HL-60 (cell line): Measurements from ENCODE around the gene PKDREJ.

Experiments used
- GABPA ChIP-seq: IDR thresholded peaks from 2 replicates; pipeline ENCODE4 v1.6.1; 2012; ENCODE audit warnings: low read depth
- POLR2AphosphoS5 ChIP-seq: IDR thresholded peaks from 2 replicates; pipeline ENCODE4 v1.6.1; 2012; ENCODE audit warnings: low read depth
- REST ChIP-seq: IDR thresholded peaks from 2 replicates; pipeline ENCODE4 v1.6.1; 2012; ENCODE audit warnings: low read depth; ENCODE audit not compliant: insufficient replicate concordance
- SPI1 ChIP-seq: IDR thresholded peaks from 2 replicates; pipeline ENCODE4 v1.6.1; 2012; ENCODE audit warnings: low read depth, mild to moderate bottlenecking, borderline replicate concordance
- TF ChIP-seq, protein P1 (sequence below): IDR thresholded peaks from one replicate; pipeline ENCODE4 v1.5.1; 2011; ENCODE audit warnings: low read length, control low read depth, inconsistent platforms; ENCODE audit not compliant: insufficient read depth

DNA sequence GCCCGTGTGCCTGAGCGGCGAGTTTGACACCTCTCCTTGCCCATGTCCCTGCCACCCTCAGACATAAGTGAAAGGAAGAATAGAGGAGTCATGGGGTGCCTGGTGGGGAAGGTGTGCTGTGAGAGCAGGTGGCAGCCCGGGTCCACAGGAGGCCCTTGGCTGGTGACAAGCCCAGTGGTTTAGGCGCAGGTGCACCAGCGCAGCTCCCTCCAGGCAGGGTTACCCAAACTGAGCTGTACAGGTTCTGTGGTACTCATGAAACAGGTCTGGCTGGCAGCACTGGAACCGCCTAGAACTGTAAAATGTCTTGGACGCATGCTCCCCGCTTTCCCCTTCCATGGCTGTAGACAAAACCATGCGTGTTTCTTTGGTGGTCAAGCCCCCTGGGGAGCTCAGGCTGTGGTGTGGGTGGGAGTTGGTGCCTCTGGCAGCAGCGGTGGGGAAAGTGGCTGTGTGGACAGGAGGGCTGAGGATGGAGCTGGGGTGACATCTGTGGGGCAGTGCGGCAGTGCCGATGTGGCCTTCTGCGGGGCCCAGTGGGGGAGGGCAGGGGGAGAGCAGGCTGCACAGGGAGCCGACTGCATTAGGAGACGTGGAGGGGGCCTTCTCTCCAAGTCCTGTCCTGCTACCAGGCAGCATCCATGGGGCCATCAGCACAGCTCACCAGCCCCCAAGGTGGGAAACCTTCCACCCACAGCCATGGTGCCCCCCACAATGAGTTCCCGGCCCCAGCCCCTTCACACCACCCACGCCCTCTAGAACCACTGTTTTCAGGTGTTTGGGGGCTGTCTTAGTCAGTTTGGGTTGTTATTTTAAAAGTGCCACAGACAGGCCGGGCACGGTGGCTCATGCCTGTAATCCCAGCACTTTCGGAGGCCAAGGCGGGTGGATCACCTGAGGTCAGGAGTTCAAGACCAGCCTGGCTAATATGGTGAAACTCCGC lies 28.0 kb upstream of the PKDREJ start:
- TF ChIP-seq, protein P1, sequence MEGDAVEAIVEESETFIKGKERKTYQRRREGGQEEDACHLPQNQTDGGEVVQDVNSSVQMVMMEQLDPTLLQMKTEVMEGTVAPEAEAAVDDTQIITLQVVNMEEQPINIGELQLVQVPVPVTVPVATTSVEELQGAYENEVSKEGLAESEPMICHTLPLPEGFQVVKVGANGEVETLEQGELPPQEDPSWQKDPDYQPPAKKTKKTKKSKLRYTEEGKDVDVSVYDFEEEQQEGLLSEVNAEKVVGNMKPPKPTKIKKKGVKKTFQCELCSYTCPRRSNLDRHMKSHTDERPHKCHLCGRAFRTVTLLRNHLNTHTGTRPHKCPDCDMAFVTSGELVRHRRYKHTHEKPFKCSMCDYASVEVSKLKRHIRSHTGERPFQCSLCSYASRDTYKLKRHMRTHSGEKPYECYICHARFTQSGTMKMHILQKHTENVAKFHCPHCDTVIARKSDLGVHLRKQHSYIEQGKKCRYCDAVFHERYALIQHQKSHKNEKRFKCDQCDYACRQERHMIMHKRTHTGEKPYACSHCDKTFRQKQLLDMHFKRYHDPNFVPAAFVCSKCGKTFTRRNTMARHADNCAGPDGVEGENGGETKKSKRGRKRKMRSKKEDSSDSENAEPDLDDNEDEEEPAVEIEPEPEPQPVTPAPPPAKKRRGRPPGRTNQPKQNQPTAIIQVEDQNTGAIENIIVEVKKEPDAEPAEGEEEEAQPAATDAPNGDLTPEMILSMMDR = no peak
- no peak for TF ChIP-seq POLR2AphosphoS5
- TF ChIP-seq REST = no peak
- TF ChIP-seq GABPA = no peak
- no peak for TF ChIP-seq SPI1
